Neural progenitor cell (in vitro differentiated cells): ENCODE results near the gene KLHDC8A. TPM values are rescaled to one million over a fixed set of nuclear protein-coding genes. Genes with fewer than 3 reads are reported as not detected.
"Not testable (repeated sequence)": the region's sequence is repeated elsewhere in the genome, so short reads cannot be mapped to it uniquely, and the experiment has no call there.

Experiments used
- DNase-seq: peaks from one replicate; pipeline ENCODE4 v3.0.0-alpha.2; 2016; ENCODE audit warnings: low spot score
- H2AFZ ChIP-seq: fragments of 200-600 bp; sonication (generic); replicated peaks from 2 replicates; pipeline ENCODE4 v1.6.1; 2016; ENCODE audit warnings: antibody characterized with exemption
- H3F3A ChIP-seq: fragments of 200-600 bp; sonication (generic); 2 replicates; pipeline ENCODE4 v1.6.1; 2016; ENCODE audit warnings: antibody characterized with exemption, low read depth
- H3K27ac ChIP-seq: fragments of 200-600 bp; sonication (generic); 2 replicates; pipeline ENCODE4 v1.5.1; 2016; ENCODE audit warnings: mild to moderate bottlenecking
- H3K27me3 ChIP-seq: fragments of 200-600 bp; sonication (generic); 2 replicates; pipeline ENCODE4 v1.6.1; 2016; ENCODE audit warnings: mild to moderate bottlenecking, moderate library complexity
- H3K36me3 ChIP-seq: fragments of 200-600 bp; sonication (generic); 2 replicates; pipeline ENCODE4 v1.5.1; 2016
- H3K4me1 ChIP-seq: fragments of 200-600 bp; sonication (generic); 2 replicates; pipeline ENCODE4 v1.6.1; 2016; ENCODE audit warnings: mixed run types
- H3K4me2 ChIP-seq: fragments of 200-600 bp; sonication (generic); 2 replicates; pipeline ENCODE4 v1.6.1; 2016
- H3K4me3 ChIP-seq: fragments of 200-600 bp; sonication (generic); 2 replicates; pipeline ENCODE4 v1.5.1; 2016
- H3K79me2 ChIP-seq: fragments of 200-600 bp; sonication (generic); 2 replicates; pipeline ENCODE4 v1.6.1; 2016; ENCODE audit warnings: low read depth
- H3K9ac ChIP-seq: fragments of 200-600 bp; sonication (generic); 2 replicates; pipeline ENCODE4 v1.6.1; 2016
- H3K9me3 ChIP-seq: fragments of 200-600 bp; sonication (generic); 2 replicates; pipeline ENCODE4 v1.5.1; 2016; ENCODE audit warnings: low read depth
- H4K20me1 ChIP-seq: fragments of 200-600 bp; sonication (generic); 2 replicates; pipeline ENCODE4 v1.6.1; 2016; ENCODE audit warnings: low read depth
- H3K27ac Mint-ChIP-seq: 3 replicates; pipeline ENCODE4 v1.8.0; 2021; ENCODE audit warnings: mixed read lengths
- H3K27me3 Mint-ChIP-seq: 2 replicates; pipeline ENCODE4 v1.8.0; 2022; ENCODE audit warnings: low read depth, mild to moderate bottlenecking, inconsistent platforms, moderate library complexity, mixed read lengths; ENCODE audit not compliant: insufficient read depth
- H3K36me3 Mint-ChIP-seq: 3 replicates; pipeline ENCODE4 v1.8.0; 2021; ENCODE audit warnings: mixed read lengths
- H3K4me1 Mint-ChIP-seq: 3 replicates; pipeline ENCODE4 v1.8.0; 2021; ENCODE audit warnings: mixed read lengths
- H3K4me3 Mint-ChIP-seq: 3 replicates; pipeline ENCODE4 v1.8.0; 2021; ENCODE audit warnings: mild to moderate bottlenecking, moderate library complexity, mixed read lengths
- H3K9me3 Mint-ChIP-seq: 3 replicates; pipeline ENCODE4 v1.8.0; 2020; ENCODE audit warnings: mixed read lengths
- CTCF ChIP-seq: fragments of 200-600 bp; sonication (generic); IDR thresholded peaks from 2 replicates; pipeline ENCODE4 v1.5.1; 2017; ENCODE audit warnings: antibody characterized with exemption, mild to moderate bottlenecking
- EZH2 ChIP-seq: fragments of 200-600 bp; sonication (generic); IDR thresholded peaks from 2 replicates; pipeline ENCODE4 v1.6.1; 2017; ENCODE audit warnings: antibody characterized with exemption, mild to moderate bottlenecking, moderate library complexity
- EZH2phosphoT487 ChIP-seq: fragments of 200-600 bp; sonication (generic); IDR thresholded peaks from 2 replicates; pipeline ENCODE4 v1.6.1; 2017; ENCODE audit warnings: antibody characterized with exemption
- total RNA-seq: library from RNA; depleted of rRNA; stranded (reverse); fragments of >200 nt; gene quantifications from 2 replicates; pipeline ENCODE4 v1.2.3, GENCODE V29; 2015; ENCODE audit warnings: low replicate concordance

KLHDC8A gene
- total RNA-seq: 9.7 and 20.2 TPM in 2 replicates

DNA sequence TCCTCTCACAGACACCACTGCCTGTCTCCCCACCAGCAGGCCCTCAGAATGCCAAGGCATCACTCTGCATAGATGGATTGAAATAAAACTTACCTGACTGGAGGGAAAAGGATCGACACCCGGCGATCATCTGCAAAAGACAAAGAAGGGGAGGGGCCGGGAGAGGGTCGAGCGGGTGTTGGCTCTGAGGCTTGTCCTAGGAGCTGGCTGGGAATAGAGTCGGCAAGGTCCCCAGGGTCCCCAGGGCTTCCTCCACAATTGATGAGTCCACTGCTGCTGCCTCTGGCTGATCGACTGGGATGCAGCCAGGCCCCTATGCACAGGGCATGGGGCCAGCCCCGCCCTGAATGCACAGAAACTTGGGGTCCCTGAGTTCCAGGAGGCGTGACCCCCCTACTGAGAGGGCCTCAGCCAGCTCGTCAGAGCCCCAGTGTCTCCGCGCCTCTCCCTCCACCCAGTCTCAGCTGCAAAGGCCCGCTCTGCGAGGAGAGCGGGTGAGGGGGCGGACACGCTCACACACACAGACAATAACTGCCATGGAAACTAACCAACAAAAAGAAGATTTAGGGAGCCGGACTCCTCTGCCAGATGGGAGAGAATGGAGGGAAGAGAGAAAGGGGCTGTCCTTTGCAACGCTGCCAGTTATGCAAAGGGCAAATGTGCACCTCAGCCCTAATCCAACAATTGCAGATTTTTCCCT, at the start of gene KLHDC8A:
Gene KLHDC8A, minus strand, starts transcription at position 483 of the 700 bp plus-strand sequence. CDS start 13,318 bp downstream, outside the sequence.
- H2AFZ ChIP-seq: peak within 1 kb of the TSS; percentile 82
- H3K4me3 ChIP-seq: peak within 1 kb of the TSS; percentile 39
- Mint-ChIP-seq H3K36me3 (no peaks in the 10 kb centered on the region), H3K9me3 (no peaks in the 10 kb centered on the region), H3K4me3 (peak within 1 kb of the TSS; percentile 84), H3K27ac (peak within 1 kb of the TSS; percentile 86), H3K4me1 (peaks cover 83% of the 10 kb centered on the region), H3K27me3 (peaks cover 10% of the 10 kb centered on the region)
- H3K36me3 ChIP-seq: no peaks in the 10 kb centered on the region
- TF ChIP-seq EZH2 (no peak), EZH2phosphoT487 (no peak), CTCF (no peak)
- peaks cover 87% of the 10 kb centered on the region for H3K4me1 ChIP-seq
- H3K9ac ChIP-seq: no peak within 1 kb of the TSS
- H3K9me3 ChIP-seq: no peaks in the 10 kb centered on the region
- H3F3A ChIP-seq: peaks cover 80% of the 10 kb centered on the region
- no peaks in the 10 kb centered on the region for H3K79me2 ChIP-seq
- no peaks in the 10 kb centered on the region for H4K20me1 ChIP-seq
- peak; percentile 76 for DNase-seq
- peak within 1 kb of the TSS; percentile 57 for H3K27ac ChIP-seq
- H3K27me3 ChIP-seq: no peaks in the 10 kb centered on the region
- H3K4me2 ChIP-seq: peak within 1 kb of the TSS; percentile 83

DNA sequence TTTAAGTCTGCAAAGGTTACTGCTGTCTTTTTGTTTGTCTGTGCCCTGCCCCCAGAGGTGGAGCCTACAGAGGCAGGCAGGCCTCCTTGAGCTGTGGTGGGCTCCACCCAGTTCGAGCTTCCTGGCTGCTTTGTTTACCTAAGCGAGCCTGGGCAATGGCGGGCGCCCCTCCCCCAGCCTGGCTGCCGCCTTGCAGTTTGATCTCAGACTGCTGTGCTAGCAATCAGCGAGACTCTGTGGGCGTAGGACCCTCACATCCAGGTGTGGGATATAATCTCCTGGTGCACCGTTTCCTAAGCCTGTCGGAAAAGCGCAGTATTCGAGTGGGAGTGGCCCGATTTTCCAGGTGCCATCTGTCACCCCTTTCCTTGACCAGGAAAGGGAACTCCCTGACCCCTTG, 49.5 kb upstream of the KLHDC8A start:
- Mint-ChIP-seq H3K9me3 (peaks cover 24% of the 10 kb centered on the region), H3K36me3 (peaks cover 24% of the 10 kb centered on the region)
- not testable (repeated sequence) for H3K27ac ChIP-seq, H3K4me3 Mint-ChIP-seq, H3F3A ChIP-seq, H3K9me3 ChIP-seq, H3K9ac ChIP-seq, H3K36me3 ChIP-seq, H3K4me2 ChIP-seq, H3K4me3 ChIP-seq, H3K27me3 ChIP-seq, H4K20me1 ChIP-seq, H3K4me1 ChIP-seq, H3K27ac Mint-ChIP-seq, H3K27me3 Mint-ChIP-seq, H3K79me2 ChIP-seq, H3K4me1 Mint-ChIP-seq, H2AFZ ChIP-seq, DNase-seq

- H3K4me1 ChIP-seq, H3K79me2 ChIP-seq, H4K20me1 ChIP-seq, H3K4me2 ChIP-seq, H3K27me3 Mint-ChIP-seq, DNase-seq, H3K9ac ChIP-seq, H3K36me3 ChIP-seq, H3K4me3 Mint-ChIP-seq, H2AFZ ChIP-seq, H3K27ac Mint-ChIP-seq, H3K9me3 ChIP-seq, H3K4me1 Mint-ChIP-seq, H3K27ac ChIP-seq, H3K4me3 ChIP-seq, H3F3A ChIP-seq, H3K27me3 ChIP-seq: not testable (repeated sequence)
- peaks cover 22% of the 10 kb centered on the region for H3K9me3 Mint-ChIP-seq
- H3K36me3 Mint-ChIP-seq: peaks cover 22% of the 10 kb centered on the region
Measured at GRCh38 chr1:205404484-205404883, 47.8 kb upstream of the KLHDC8A start.

DNA sequence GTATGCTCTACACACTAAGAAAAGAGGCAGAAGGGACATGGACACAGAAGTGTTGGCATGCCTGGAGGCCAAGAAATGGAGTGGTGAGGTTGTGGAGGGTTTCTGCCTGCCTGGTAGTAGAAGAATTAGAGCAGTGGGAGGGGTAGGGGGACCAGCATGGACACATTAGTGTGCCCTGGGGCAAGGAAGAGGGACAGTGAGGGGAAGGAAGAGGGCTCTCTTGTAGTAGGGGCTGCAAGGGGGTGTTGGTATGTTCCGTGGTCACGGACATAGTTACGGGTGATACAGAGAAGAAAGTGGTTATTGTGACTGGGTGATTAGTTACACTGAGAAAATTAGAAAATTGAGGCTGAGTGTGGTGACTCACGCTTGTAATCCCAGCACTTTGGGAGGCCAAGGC, 41.9 kb upstream of the KLHDC8A start:
- Mint-ChIP-seq H3K27me3 (no peaks in the 10 kb centered on the region), H3K36me3 (peaks cover 12% of the 10 kb centered on the region)
- H3K9ac ChIP-seq: no peak overlapping the region

More for the DNA sequence above, 41.9 kb upstream of the KLHDC8A start:
- Histone ChIP-seq H3K79me2 (no peaks in the 10 kb centered on the region), H3F3A (peaks cover 6% of the 10 kb centered on the region), H3K4me1 (no peaks in the 10 kb centered on the region), H2AFZ (no peak overlapping the region), H3K27me3 (no peaks in the 10 kb centered on the region), H3K4me3 (no peak overlapping the region), H3K9me3 (no peaks in the 10 kb centered on the region), H3K4me2 (no peak overlapping the region), H4K20me1 (no peaks in the 10 kb centered on the region), H3K27ac (no peak overlapping the region), H3K36me3 (no peaks in the 10 kb centered on the region)
- Mint-ChIP-seq H3K9me3 (peaks cover 11% of the 10 kb centered on the region), H3K27ac (no peak overlapping the region), H3K4me1 (peaks cover 4% of the 10 kb centered on the region), H3K4me3 (no peak overlapping the region)
- TF ChIP-seq EZH2phosphoT487: no peak
- no peak for DNase-seq
